ENCODE measurements around the gene SPO11.

Gene SPO11

GRCh38 chr20:57390604-57391438 lies 61.2 kb downstream of the SPO11 start, which contains the start of gene RBM38:
TSS of gene RBM38 (plus strand) at chr20:57391396. CDS start at chr20:57391582, 186 bp downstream.
- peak within 1 kb of the TSS; percentile 95 for H3K4me3 ChIP-seq (ENCODE audit: low read length)
- H3K27ac ChIP-seq (ENCODE audit: low read depth, low read length): peak within 1 kb of the TSS; percentile 96
- H3F3A ChIP-seq (ENCODE audit: control insufficient read depth, insufficient read depth): peaks cover 48% of the 10 kb centered on the region

DNA sequence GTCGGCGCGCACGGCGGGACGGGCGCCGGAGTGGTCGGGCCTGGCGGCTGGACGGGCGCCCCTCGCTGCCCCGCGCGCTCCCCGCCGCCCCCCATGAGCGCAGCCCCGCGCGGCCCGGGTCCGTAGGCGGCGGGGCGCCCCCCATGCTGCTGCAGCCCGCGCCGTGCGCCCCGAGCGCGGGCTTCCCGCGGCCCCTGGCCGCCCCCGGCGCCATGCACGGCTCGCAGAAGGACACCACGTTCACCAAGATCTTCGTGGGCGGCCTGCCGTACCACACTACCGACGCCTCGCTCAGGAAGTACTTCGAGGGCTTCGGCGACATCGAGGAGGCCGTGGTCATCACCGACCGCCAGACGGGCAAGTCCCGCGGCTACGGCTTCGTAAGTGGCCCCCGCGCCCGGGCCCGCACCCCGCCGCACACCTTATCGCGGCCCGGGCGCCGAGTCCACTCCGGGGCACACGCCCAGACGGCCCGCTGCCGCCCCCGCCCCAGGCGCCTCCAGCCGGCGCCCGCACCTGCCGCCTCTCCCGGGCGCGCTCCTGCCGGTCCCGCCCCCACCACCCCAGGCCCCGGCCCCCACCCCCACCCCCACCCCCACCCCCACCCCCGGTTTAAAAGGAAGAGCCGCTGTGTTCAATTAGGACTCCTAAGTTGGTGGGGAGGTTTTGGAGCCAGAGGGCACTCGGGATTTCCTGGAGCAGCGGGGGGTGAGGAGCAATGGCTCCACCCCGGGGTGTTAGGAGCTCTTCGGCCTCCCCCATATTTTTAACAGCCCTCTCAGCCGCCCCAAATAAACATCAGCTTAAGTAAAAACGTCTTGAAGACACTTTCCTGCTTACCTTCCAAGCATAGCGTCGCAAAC lies 62.1 kb downstream of the SPO11 start:
- peaks cover 50% of the 10 kb centered on the region for H3K36me3 ChIP-seq (ENCODE audit: control insufficient read depth, low read length)
- peak overlapping the region; percentile 95 for H3K4me3 ChIP-seq (ENCODE audit: low read length)
- peaks cover 74% of the 10 kb centered on the region for H3K4me1 ChIP-seq (ENCODE audit: control insufficient read depth, low read length)
- peaks cover 23% of the 10 kb centered on the region for H4K20me1 ChIP-seq (ENCODE audit: control insufficient read depth, insufficient read depth, low read depth, low read length)
- H3K9me2 ChIP-seq (replicated peaks; ENCODE audit: control insufficient read depth, low read length): no peaks in the 10 kb centered on the region
- peaks cover 52% of the 10 kb centered on the region for H3K79me2 ChIP-seq (ENCODE audit: control insufficient read depth, low read length)
- no peaks in the 10 kb centered on the region for H3K9me3 ChIP-seq (ENCODE audit: control insufficient read depth, insufficient read depth, low read length)
- peak overlapping the region; percentile 95 for H3K27ac ChIP-seq (ENCODE audit: low read depth, low read length)
- no peak for TF ChIP-seq EZH2phosphoT487 (IDR thresholded peaks at IDR 0.05; ENCODE audit: borderline replicate concordance, low read length)
- TF ChIP-seq, protein P1, sequence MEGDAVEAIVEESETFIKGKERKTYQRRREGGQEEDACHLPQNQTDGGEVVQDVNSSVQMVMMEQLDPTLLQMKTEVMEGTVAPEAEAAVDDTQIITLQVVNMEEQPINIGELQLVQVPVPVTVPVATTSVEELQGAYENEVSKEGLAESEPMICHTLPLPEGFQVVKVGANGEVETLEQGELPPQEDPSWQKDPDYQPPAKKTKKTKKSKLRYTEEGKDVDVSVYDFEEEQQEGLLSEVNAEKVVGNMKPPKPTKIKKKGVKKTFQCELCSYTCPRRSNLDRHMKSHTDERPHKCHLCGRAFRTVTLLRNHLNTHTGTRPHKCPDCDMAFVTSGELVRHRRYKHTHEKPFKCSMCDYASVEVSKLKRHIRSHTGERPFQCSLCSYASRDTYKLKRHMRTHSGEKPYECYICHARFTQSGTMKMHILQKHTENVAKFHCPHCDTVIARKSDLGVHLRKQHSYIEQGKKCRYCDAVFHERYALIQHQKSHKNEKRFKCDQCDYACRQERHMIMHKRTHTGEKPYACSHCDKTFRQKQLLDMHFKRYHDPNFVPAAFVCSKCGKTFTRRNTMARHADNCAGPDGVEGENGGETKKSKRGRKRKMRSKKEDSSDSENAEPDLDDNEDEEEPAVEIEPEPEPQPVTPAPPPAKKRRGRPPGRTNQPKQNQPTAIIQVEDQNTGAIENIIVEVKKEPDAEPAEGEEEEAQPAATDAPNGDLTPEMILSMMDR (IDR thresholded peaks at IDR 0.05; ENCODE audit: low read depth, low read length, poor library complexity, severe bottlenecking): no peak
- H3K4me2 ChIP-seq (ENCODE audit: low read length): peak overlapping the region; percentile 88
- H3F3A ChIP-seq (ENCODE audit: control insufficient read depth, insufficient read depth): peaks cover 57% of the 10 kb centered on the region
- no peaks in the 10 kb centered on the region for H3K27me3 ChIP-seq (ENCODE audit: control insufficient read depth, low read length)

More at GRCh38 chr20:57390604-57391438, 61.2 kb downstream of the SPO11 start, which contains the start of gene RBM38:
- Histone ChIP-seq H4K20me1 (ENCODE audit: control insufficient read depth, insufficient read depth, low read depth, low read length) (peaks cover 23% of the 10 kb centered on the region), H3K79me2 (ENCODE audit: control insufficient read depth, low read length) (peaks cover 44% of the 10 kb centered on the region), H3K27me3 (ENCODE audit: control insufficient read depth, low read length) (no peaks in the 10 kb centered on the region), H3K9me2 (replicated peaks; ENCODE audit: control insufficient read depth, low read length) (no peaks in the 10 kb centered on the region), H3K9me3 (ENCODE audit: control insufficient read depth, insufficient read depth, low read length) (no peaks in the 10 kb centered on the region), H3K4me1 (ENCODE audit: control insufficient read depth, low read length) (peaks cover 65% of the 10 kb centered on the region), H3K36me3 (ENCODE audit: control insufficient read depth, low read length) (peaks cover 42% of the 10 kb centered on the region), H3K4me2 (ENCODE audit: low read length) (peak within 1 kb of the TSS; percentile 95)
- TF ChIP-seq, protein P1 (IDR thresholded peaks at IDR 0.05; ENCODE audit: low read depth, low read length, poor library complexity, severe bottlenecking): no peak
- no peak for TF ChIP-seq EZH2phosphoT487 (IDR thresholded peaks at IDR 0.05; ENCODE audit: borderline replicate concordance, low read length)

GRCh38 chr20:57392512-57393271 lies 63.1 kb downstream of the SPO11 start:
- peaks cover 60% of the 10 kb centered on the region for H3K36me3 ChIP-seq (ENCODE audit: control insufficient read depth, low read length)
- no peak for TF ChIP-seq EZH2phosphoT487 (IDR thresholded peaks at IDR 0.05; ENCODE audit: borderline replicate concordance, low read length)
- TF ChIP-seq, protein P1 (IDR thresholded peaks at IDR 0.05; ENCODE audit: low read depth, low read length, poor library complexity, severe bottlenecking): no peak
- H3K9me3 ChIP-seq (ENCODE audit: control insufficient read depth, insufficient read depth, low read length): no peaks in the 10 kb centered on the region
- H3F3A ChIP-seq (ENCODE audit: control insufficient read depth, insufficient read depth): peaks cover 67% of the 10 kb centered on the region
- peaks cover 62% of the 10 kb centered on the region for H3K79me2 ChIP-seq (ENCODE audit: control insufficient read depth, low read length)
- peak overlapping the region; percentile 88 for H3K4me2 ChIP-seq (ENCODE audit: low read length)
- H4K20me1 ChIP-seq (ENCODE audit: control insufficient read depth, insufficient read depth, low read depth, low read length): peaks cover 23% of the 10 kb centered on the region
- H3K27ac ChIP-seq (ENCODE audit: low read depth, low read length): peak overlapping the region; percentile 95
- peaks cover 81% of the 10 kb centered on the region for H3K4me1 ChIP-seq (ENCODE audit: control insufficient read depth, low read length)
- no peaks in the 10 kb centered on the region for H3K9me2 ChIP-seq (replicated peaks; ENCODE audit: control insufficient read depth, low read length)
- peak overlapping the region; percentile 95 for H3K4me3 ChIP-seq (ENCODE audit: low read length)
- H3K27me3 ChIP-seq (ENCODE audit: control insufficient read depth, low read length): no peaks in the 10 kb centered on the region
